ENCODE data around the gene ADAM23. TPM values are rescaled to one million over a fixed set of nuclear protein-coding genes. Genes with fewer than 3 reads are reported as not detected.

The ADAM23 gene
- total and polyA plus RNA-seq, 4 donors = 0.12 to 0.51 (median 0.17) TPM; not detected in 1

GRCh38 chr2:206482633-206483032, 39.3 kb downstream of the ADAM23 start:
- no peaks in the 10 kb centered on the region for H3K36me3 ChIP-seq (ENCODE audit: control insufficient read depth in 4 of 4, insufficient read depth in 3 of 4, low read depth in 1 of 4, low read length in 3 of 4)
- H3K27ac ChIP-seq (ENCODE audit: low read depth in 1 of 2, low read length in 2 of 2) = no peak overlapping the region
- no peaks in the 10 kb centered on the region for H3K9me3 ChIP-seq (ENCODE audit: control insufficient read depth in 4 of 4, low read length in 3 of 4)
- H3K27me3 ChIP-seq (ENCODE audit: control insufficient read depth in 4 of 4, insufficient read depth in 4 of 4, low read length in 3 of 4) = peaks cover 0 to 8% (median 2%) of the 10 kb centered on the region in 4 donors
- H3K4me3 ChIP-seq (ENCODE audit: low read depth in 1 of 3, low read length in 3 of 3) = no peak overlapping the region
- DNase-seq (ENCODE audit: low spot score) = no peak
- no peak for TF ChIP-seq RAD21 (IDR thresholded peaks at IDR 0.05)
- TF ChIP-seq NR2F2 (IDR thresholded peaks at IDR 0.05) = no peak
- no peak for TF ChIP-seq FOXA2 (IDR thresholded peaks at IDR 0.05)
- no peak for TF ChIP-seq SP1 (IDR thresholded peaks at IDR 0.05)
- TF ChIP-seq ZBTB33 (IDR thresholded peaks at IDR 0.05) = no peak
- no peak for TF ChIP-seq JUND (IDR thresholded peaks at IDR 0.05)
- TF ChIP-seq FOXA1 (IDR thresholded peaks at IDR 0.05) = no peak
- TF ChIP-seq CTCF (IDR thresholded peaks at IDR 0.05; ENCODE audit: low read depth, low read length, missing input control) = no peak
- H3K9ac ChIP-seq (ENCODE audit: low read depth in 1 of 2, low read length in 2 of 2) = no peak overlapping the region
- no peaks in the 10 kb centered on the region for H3K4me1 ChIP-seq (ENCODE audit: control insufficient read depth in 4 of 4, insufficient read depth in 4 of 4, low read length in 3 of 4)
- WGBS = 68% methylated on average over 4 of the region's 4 CpGs

- WGBS = 72% methylated on average over 7 of the region's 7 CpGs
- no peak for DNase-seq (ENCODE audit: low spot score)
- Histone ChIP-seq H3K27ac (ENCODE audit: low read depth in 1 of 2, low read length in 2 of 2) (no peak overlapping the region), H3K9ac (ENCODE audit: low read depth in 1 of 2, low read length in 2 of 2) (no peak overlapping the region), H3K9me3 (ENCODE audit: control insufficient read depth in 4 of 4, low read length in 3 of 4) (peaks cover 0 to 6% (median 2%) of the 10 kb centered on the region in 4 donors), H3K4me1 (ENCODE audit: control insufficient read depth in 4 of 4, insufficient read depth in 4 of 4, low read length in 3 of 4) (no peaks in the 10 kb centered on the region), H3K4me3 (ENCODE audit: low read depth in 1 of 3, low read length in 3 of 3) (no peak overlapping the region), H3K36me3 (ENCODE audit: control insufficient read depth in 4 of 4, insufficient read depth in 3 of 4, low read depth in 1 of 4, low read length in 3 of 4) (no peaks in the 10 kb centered on the region), H3K27me3 (ENCODE audit: control insufficient read depth in 4 of 4, insufficient read depth in 4 of 4, low read length in 3 of 4) (no peaks in the 10 kb centered on the region)
- TF ChIP-seq RXRA (IDR thresholded peaks at IDR 0.05) = no peak
- TF ChIP-seq ATF3 (IDR thresholded peaks at IDR 0.05) = no peak
- TF ChIP-seq JUND (IDR thresholded peaks at IDR 0.05) = no peak
- TF ChIP-seq NR2F2 (IDR thresholded peaks at IDR 0.05) = no peak
- TF ChIP-seq ZBTB33 (IDR thresholded peaks at IDR 0.05) = no peak
- TF ChIP-seq CTCF (IDR thresholded peaks at IDR 0.05; ENCODE audit: low read depth, low read length, missing input control) = no peak
- TF ChIP-seq FOXA1 (IDR thresholded peaks at IDR 0.05) = no peak
- TF ChIP-seq HNF4A (conservative IDR thresholded peaks at IDR 0.05) = no peak
- no peak for TF ChIP-seq GABPA (IDR thresholded peaks at IDR 0.05 in 1 of 2, conservative IDR thresholded peaks at IDR 0.05 in 1 of 2)
- TF ChIP-seq TAF1 (conservative IDR thresholded peaks at IDR 0.05) = no peak
- no peak for TF ChIP-seq FOXA2 (IDR thresholded peaks at IDR 0.05)
- no peak for TF ChIP-seq SP1 (IDR thresholded peaks at IDR 0.05)
- TF ChIP-seq EGR1 (IDR thresholded peaks at IDR 0.05; ENCODE audit: low read depth in 2 of 2) = no peak
- no peak for TF ChIP-seq REST (IDR thresholded peaks at IDR 0.05)
- TF ChIP-seq HNF4G (IDR thresholded peaks at IDR 0.05) = no peak
Measured at GRCh38 chr2:206488053-206488452, 44.7 kb downstream of the ADAM23 start.

All from liver (tissue), 9 donors.